BE2C (cell line): ENCODE measurements around the gene RTN3.
"Not testable (repeated sequence)": the region's sequence is repeated elsewhere in the genome, so short reads cannot be mapped to it uniquely, and the experiment has no call there.

Experiments
- DNase-seq: peaks from one replicate; pipeline ENCODE4 v3.0.0-alpha.2; 2020
- H3K27me3 ChIP-seq: fragments of 250-450 bp; sonication (Bioruptor Pico); 2 replicates; pipeline ENCODE4 v1.5.1; 2020; ENCODE audit warnings: mild to moderate bottlenecking
- H3K36me3 ChIP-seq: fragments of 250-450 bp; sonication (Bioruptor Pico); 2 replicates; pipeline ENCODE4 v1.5.1; 2020; ENCODE audit warnings: mild to moderate bottlenecking
- H3K4me1 ChIP-seq: fragments of 250-450 bp; sonication (Bioruptor Pico); 2 replicates; pipeline ENCODE4 v1.5.1; 2020
- H3K4me3 ChIP-seq: 2 replicates; pipeline ENCODE4 v1.5.1; 2011; ENCODE audit warnings: low read depth, low read length
- H3K9me3 ChIP-seq: fragments of 250-450 bp; sonication (Bioruptor Pico); 2 replicates; pipeline ENCODE4 v1.5.1; 2020
- TF ChIP-seq, protein P1 (sequence below): IDR thresholded peaks from 2 replicates; pipeline ENCODE4 v1.5.1; 2012; ENCODE audit warnings: mild to moderate bottlenecking, low read depth, low read length

RTN3 gene

DNA sequence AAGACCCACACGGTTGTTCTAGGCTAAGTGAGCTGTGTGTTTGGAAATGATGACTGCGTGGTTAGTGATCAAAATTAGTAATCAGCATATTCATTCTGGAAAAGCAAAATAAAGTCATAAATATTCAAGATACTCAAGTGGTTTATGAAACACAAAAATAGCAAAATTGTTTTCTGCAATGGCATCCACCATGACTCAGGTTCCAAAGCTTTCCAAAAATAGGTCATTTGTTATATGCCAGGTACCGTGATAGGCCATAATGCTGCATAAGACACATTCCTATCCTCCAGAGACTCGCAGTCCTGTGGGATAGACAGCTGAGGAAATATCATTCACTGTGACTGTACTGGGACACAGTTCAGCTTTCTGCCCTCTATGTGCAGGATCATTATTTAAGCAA lies 7.7 kb upstream of the RTN3 start:
- H3K27me3 ChIP-seq, result no peaks in the 10 kb centered on the region
- H3K4me1 ChIP-seq, result no peaks in the 10 kb centered on the region
- no peaks in the 10 kb centered on the region for H3K9me3 ChIP-seq
- no peak for DNase-seq
- no peak overlapping the region for H3K4me3 ChIP-seq
- H3K36me3 ChIP-seq, result no peaks in the 10 kb centered on the region
- TF ChIP-seq, protein P1, sequence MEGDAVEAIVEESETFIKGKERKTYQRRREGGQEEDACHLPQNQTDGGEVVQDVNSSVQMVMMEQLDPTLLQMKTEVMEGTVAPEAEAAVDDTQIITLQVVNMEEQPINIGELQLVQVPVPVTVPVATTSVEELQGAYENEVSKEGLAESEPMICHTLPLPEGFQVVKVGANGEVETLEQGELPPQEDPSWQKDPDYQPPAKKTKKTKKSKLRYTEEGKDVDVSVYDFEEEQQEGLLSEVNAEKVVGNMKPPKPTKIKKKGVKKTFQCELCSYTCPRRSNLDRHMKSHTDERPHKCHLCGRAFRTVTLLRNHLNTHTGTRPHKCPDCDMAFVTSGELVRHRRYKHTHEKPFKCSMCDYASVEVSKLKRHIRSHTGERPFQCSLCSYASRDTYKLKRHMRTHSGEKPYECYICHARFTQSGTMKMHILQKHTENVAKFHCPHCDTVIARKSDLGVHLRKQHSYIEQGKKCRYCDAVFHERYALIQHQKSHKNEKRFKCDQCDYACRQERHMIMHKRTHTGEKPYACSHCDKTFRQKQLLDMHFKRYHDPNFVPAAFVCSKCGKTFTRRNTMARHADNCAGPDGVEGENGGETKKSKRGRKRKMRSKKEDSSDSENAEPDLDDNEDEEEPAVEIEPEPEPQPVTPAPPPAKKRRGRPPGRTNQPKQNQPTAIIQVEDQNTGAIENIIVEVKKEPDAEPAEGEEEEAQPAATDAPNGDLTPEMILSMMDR, result no peak

DNA sequence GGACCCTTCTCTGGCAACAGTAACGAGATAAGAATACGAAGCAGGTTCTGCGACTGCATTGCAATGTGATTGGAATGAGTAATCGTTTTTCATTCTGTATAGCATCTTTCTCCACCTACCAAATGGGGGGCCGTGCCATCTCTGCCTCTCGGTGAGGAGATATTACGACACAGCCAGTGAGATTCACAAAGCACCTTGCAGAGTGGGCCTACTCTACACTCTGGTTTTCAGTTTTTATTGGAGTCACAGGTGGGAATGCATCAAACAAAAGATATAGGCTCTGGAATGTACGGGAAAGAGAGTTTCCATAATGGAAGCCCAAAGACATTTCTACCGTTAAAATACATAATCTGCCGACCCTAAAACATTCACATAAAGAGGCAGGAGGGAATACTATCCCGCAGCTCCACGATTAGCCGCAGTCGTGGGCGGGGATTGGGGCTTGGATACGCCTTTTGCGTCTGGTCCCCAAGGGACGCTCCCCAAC lies 423 bp upstream of the RTN3 start:
- H3K36me3 ChIP-seq, result no peaks in the 10 kb centered on the region
- H3K4me1 ChIP-seq, result no peaks in the 10 kb centered on the region
- no peaks in the 10 kb centered on the region for H3K27me3 ChIP-seq
- H3K9me3 ChIP-seq, result no peaks in the 10 kb centered on the region
- H3K4me3 ChIP-seq, result peak overlapping the region; percentile 41
- no peak for DNase-seq
- TF ChIP-seq, protein P1, result no peak

DNA sequence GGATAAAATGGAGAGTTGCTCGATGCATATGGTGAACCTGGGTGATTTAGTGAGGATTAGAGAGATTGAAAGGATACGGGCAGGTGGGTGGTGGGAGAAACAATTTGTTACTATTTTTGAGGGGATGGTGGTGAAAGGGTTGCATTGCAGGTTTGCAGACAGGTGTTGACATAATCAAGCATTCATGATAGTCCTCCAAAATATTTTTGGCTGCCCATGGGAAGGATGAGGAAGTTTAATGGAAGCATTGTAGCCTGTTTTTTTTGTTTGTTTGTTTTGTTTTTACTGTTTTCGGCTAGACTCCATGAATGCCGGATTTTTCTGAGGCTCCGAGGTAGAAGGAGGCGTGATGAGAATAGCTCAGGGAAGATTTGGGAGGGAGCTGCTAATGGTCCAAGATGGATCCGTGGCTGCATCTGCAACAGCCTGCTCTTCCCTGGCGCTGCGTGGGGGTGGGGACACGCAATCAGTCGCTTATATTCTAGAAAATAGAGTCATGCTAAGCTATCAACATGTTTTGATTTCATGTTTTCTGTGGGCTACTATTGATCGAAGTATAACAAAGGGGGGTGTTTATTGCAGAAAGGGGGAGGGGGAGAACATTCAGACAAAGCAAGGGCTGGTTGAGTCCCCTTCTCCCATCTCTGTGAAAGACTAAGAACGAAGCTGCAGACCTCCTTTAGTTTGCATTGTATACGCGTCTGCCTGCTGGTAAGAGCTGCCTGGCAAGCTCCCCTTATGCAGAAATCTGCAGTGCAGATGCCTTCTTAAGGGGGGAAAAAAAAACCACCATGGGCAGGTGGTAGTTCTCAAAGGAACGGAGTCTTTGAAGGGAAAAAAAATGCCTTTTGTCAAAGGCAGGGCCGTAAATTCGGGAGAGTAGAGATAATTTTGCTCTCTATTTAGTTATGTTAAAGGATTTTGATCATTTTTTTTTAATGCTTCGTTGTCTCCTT lies 1.0 kb downstream of the RTN3 start:
- H3K36me3 ChIP-seq, result no peaks in the 10 kb centered on the region
- peak; percentile 14 for DNase-seq
- no peaks in the 10 kb centered on the region for H3K27me3 ChIP-seq
- H3K4me1 ChIP-seq, result no peaks in the 10 kb centered on the region
- H3K4me3 ChIP-seq, result peak overlapping the region; percentile 83
- TF ChIP-seq, protein P1, result no peak
- H3K9me3 ChIP-seq, result no peaks in the 10 kb centered on the region

DNA sequence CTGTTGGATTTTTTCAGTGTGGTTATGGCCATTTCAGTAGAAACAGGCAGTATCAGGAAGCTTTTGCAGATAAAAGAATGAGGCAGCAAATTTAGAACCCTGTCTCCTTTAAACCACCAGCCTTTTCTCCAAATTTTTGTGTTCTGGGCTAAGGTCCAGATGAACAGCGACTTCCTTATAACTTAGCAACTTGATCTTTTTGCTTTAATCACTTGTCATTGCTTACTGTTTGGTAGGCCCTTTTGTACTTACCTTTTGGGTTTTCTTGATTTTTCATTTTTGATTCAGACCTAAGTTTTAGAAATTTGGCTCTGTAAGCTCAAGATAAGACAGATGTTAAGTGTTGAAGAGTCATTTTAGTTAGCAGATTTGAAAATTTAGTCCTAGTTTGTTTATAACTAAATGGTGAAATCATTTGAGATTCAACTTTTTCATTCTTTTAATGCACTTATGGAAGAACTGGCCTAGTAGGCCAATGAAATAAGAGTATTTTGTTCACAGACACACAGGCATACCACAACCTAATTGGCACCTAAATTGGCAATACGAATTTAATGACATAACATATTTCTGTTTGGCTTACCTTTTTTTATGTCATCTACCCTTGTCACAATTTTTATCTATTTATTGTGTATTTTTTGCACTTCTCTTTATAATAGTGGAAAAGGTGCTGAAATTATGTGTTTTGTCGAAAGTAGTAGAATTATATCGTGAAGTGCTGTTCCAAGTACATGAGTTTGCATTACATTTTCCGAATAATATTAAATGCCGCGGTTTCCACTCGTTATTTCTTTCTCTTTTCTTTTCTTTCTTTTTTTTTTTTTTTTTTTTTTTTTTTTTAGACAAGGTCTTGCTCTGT lies 2.1 kb downstream of the RTN3 start:
- no peaks in the 10 kb centered on the region for H3K4me1 ChIP-seq
- no peak for DNase-seq
- H3K27me3 ChIP-seq, result no peaks in the 10 kb centered on the region
- H3K4me3 ChIP-seq, result peak overlapping the region; percentile 83
- no peaks in the 10 kb centered on the region for H3K36me3 ChIP-seq
- no peaks in the 10 kb centered on the region for H3K9me3 ChIP-seq
- TF ChIP-seq, protein P1, result no peak

DNA sequence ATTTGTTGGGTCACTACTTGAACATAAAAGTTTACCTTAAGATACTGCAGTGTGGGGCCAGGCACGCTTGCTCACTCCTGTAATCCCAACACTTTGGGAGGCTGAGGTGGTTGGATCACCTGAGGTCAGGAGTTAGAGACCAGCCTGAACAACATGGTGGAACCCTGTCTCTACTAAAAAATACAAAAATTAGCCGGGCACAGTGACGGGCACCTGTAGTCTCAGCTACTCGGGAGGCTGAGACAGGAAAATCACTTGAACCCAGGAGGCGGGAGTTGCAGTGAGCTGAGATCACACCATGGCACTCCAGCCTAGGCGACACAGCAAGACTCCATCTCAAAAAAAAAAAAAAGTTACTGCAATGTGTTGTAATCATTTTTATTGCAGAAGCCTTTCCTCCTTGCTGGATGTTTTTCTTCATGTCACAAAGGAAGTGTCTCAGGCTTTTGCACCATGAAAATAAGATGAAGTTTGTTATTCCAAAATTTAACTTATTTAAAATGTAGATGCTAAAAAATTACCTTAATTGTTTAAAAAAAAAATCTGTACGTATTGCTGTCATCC lies 3.9 kb downstream of the RTN3 start:
- H3K4me1 ChIP-seq, H3K4me3 ChIP-seq, H3K9me3 ChIP-seq, H3K36me3 ChIP-seq, H3K27me3 ChIP-seq, DNase-seq: not testable (repeated sequence)

DNA sequence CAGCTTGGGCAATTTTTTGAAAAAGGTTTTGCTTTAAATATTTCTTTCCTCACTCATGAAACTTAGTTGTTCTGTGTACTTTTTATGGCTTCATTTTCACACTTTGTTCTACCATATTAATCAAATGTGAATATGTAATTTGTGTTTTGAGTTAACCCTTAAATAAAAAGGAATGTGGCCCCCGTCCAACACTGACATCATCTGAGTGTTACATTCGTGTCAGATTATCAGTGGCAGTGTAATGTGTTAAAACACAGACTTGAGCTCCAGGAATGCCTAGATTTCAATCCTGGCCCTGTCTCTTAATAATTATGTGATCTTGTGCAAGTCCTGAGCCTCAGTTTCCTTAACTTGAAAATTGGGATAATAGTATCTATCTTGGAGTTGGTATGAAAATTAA lies 5.6 kb downstream of the RTN3 start:
- TF ChIP-seq, protein P1, result no peak
- no peaks in the 10 kb centered on the region for H3K36me3 ChIP-seq
- no peaks in the 10 kb centered on the region for H3K4me1 ChIP-seq
- no peaks in the 10 kb centered on the region for H3K9me3 ChIP-seq
- H3K27me3 ChIP-seq, result no peaks in the 10 kb centered on the region
- H3K4me3 ChIP-seq, result no peak overlapping the region
- DNase-seq, result no peak
